GM21717 (cell line): ENCODE data around the gene PCDH19.
"Not testable (repeated sequence)": the region's sequence is repeated elsewhere in the genome, so short reads cannot be mapped to it uniquely, and the experiment has no call there.

ENCODE experiments used
- ATAC-seq: cut with Tn5 transposase; IDR thresholded peaks from one replicate; pipeline ENCODE4 v1.9.1; 2021; ENCODE audit warnings: mild to moderate bottlenecking, moderate library complexity; ENCODE audit not compliant: unreplicated experiment

PCDH19 gene, protein sequence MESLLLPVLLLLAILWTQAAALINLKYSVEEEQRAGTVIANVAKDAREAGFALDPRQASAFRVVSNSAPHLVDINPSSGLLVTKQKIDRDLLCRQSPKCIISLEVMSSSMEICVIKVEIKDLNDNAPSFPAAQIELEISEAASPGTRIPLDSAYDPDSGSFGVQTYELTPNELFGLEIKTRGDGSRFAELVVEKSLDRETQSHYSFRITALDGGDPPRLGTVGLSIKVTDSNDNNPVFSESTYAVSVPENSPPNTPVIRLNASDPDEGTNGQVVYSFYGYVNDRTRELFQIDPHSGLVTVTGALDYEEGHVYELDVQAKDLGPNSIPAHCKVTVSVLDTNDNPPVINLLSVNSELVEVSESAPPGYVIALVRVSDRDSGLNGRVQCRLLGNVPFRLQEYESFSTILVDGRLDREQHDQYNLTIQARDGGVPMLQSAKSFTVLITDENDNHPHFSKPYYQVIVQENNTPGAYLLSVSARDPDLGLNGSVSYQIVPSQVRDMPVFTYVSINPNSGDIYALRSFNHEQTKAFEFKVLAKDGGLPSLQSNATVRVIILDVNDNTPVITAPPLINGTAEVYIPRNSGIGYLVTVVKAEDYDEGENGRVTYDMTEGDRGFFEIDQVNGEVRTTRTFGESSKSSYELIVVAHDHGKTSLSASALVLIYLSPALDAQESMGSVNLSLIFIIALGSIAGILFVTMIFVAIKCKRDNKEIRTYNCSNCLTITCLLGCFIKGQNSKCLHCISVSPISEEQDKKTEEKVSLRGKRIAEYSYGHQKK (N-terminal part only)

GRCh38 chrX:100409610-100410590 lies at the start of gene PCDH19:
PCDH19 (minus strand) TSS chrX:100410273; CDS start chrX:100408597, 1,676 bp downstream.
- ATAC-seq, result no peak

GRCh38 chrX:100449696-100450608 lies 39.9 kb upstream of the PCDH19 start:
- ATAC-seq, result no peak

- peak; percentile 78 for ATAC-seq
Observed at GRCh38 chrX:100447655-100448397, 37.8 kb upstream of the PCDH19 start.

- no peak for ATAC-seq
Observed at GRCh38 chrX:100445593-100445992, 35.5 kb upstream of the PCDH19 start.

- ATAC-seq, result not testable (repeated sequence)
Observed at GRCh38 chrX:100441321-100441720, 31.2 kb upstream of the PCDH19 start.

- ATAC-seq, result no peak
Observed at GRCh38 chrX:100440006-100440405, 29.9 kb upstream of the PCDH19 start.

DNA sequence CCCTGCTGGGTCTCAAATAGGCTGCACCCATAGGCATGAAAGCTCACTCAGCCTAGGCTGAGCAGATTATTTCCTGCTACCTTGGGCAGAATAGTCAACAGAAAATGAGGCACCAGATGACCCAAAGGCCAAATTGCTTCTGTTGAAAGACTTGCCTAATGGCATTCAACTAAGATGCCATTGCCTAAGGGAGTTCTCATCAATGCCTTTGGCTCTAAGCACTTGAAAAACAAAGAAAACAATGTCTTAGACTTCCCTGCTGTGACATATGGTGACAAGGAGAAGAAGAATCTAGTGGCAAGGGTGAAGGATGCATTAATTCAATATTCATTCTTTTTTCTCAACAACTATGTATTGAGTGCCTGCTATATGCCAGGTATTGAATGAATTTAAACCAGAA lies 25.7 kb upstream of the PCDH19 start:
- ATAC-seq, result no peak

DNA sequence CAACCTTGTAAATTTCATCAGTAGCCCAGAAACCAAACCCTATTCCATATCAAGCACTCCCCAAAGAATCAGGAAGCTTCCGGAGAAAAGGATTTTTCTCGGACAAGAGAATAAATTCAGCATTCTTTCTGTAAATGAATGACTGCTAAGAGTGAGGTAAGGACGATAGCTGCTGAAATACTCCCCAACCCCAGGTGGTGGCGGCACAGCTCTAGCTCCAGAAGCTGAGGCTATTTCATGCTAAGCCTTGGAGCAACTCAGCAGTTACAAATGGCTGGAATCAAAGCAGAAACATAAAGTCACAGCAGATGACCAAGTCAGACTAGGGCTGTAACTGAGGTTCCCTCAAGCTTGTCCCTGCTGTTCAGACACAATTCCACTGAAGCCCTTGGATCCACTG lies 13.9 kb upstream of the PCDH19 start:
- ATAC-seq, result no peak

- no peak for ATAC-seq
Observed at GRCh38 chrX:100418556-100418955, 8.5 kb upstream of the PCDH19 start.

DNA sequence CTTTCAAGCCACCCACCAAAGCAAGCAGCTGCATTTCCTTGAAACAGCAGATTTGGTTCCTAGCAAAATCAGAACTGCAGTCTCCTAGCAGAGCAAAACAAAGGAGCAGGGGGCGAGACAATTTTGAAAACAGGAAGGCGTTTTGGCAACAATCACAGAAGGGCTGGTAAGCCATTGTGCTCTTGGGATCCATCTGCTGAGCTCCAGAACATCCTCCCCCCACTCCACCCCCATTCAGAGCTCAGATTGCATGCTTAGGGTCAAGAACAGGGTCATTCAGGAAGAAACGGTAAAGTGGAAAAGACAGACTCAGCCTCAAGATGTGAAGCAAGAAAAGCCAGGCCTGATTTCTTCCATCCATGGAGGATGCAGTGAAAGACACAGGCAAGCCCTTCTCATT lies 7.6 kb upstream of the PCDH19 start:
- ATAC-seq, result no peak

DNA sequence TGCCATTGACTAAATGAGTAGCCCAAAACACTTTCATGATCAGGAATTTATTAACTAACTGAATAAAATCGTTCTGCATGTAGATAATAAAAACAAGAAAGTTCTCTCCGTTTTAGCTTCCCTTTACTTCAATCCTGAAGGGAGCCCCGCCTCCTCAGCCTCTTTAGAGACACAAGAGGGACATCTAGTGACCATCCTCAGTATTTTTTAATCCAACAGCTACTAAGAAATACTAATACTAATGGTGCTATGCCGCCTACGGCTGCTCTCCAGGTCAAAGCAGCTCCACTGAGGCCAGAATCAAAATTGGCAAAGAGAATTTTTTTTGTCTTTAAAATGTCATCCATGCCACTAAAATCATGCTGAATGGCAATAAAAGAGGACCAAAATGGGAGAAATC lies 3.2 kb upstream of the PCDH19 start:
- ATAC-seq, result peak; percentile 74

- no peak for ATAC-seq
Observed at GRCh38 chrX:100411802-100412715, 2.0 kb upstream of the PCDH19 start.

GRCh38 chrX:100410901-100411801 lies 1.1 kb upstream of the PCDH19 start:
- ATAC-seq, result no peak

DNA sequence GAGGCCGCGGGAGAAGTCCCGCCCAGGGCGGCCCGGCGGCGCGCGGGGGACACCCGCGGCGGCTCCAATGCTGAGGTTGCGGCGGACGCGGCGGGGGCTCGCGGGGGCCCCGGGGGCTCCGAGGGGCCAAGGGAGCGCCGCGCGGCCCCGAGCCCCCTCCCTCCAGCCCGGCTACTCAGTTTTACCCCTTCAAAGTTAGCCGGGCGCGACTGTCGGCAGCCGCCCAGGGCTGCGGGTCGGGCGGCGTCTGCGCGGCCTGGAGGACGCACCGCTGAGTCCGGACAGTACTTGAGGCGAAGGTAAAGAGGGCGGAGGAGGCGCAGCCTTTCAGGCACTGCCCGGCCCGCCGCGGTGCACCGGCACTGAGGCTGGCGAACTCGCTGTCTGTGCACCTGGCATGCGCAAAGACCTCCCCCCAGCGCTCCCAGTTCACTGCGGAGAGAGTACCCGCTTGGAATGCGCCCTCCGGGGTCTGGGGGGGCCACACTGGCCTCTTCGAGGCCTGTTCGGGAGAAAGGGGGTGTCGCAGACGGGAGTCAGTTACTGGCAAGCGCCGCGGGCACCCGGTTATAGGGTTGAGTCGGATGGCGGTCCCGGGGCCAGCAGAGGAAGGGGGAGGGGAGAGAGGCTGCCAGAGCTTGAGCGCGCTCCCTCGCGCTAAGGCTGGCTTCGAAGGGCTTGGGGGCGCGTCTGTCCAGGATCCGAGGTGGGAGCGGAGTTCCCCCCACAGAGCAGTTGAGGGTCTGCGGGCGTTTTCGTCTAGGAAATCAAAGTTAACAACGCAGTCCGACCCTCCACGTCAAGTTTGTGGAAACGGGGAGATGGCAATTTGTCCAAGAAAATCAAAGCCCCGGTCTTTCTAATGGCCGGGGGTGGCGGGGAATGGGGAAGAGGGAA lies 1.1 kb downstream of the PCDH19 start:
- no peak for ATAC-seq

DNA sequence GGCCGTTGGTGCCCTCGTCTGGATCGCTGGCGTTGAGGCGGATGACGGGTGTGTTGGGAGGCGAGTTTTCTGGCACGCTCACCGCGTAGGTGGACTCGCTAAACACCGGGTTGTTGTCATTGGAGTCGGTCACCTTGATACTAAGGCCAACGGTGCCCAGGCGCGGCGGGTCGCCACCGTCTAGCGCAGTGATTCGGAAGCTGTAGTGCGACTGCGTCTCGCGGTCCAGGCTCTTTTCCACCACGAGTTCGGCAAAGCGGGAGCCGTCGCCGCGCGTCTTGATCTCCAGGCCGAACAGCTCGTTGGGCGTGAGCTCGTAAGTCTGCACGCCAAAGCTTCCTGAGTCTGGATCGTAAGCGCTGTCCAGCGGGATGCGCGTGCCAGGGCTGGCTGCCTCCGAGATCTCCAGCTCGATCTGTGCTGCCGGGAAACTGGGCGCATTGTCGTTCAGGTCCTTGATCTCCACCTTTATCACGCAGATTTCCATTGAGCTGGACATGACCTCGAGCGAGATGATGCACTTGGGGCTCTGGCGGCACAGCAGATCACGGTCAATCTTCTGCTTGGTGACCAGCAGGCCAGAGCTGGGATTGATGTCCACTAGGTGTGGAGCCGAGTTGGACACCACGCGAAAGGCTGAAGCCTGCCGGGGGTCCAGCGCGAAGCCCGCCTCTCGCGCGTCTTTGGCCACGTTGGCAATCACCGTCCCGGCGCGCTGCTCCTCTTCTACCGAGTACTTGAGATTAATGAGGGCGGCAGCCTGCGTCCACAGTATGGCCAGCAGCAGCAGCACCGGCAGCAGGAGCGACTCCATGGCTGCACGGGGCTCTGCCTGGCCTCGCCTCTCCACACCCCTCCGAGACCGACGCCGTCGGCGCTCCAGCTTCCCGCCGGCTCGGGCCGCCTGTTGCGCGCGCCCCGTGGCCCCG lies 2.0 kb downstream of the PCDH19 start:
- no peak for ATAC-seq
